ENCODE results near the gene SLCO2B1.

- TF ChIP-seq CTCF (IDR thresholded peaks at IDR 0.05; ENCODE audit: control extremely low read depth in 1 of 3, insufficient read depth in 1 of 3, low read depth in 1 of 3, low read length in 3 of 3) = no peak
- no peak for TF ChIP-seq POLR2A (IDR thresholded peaks at IDR 0.05; ENCODE audit: control extremely low read depth in 1 of 2, low read depth in 2 of 2, low read length in 2 of 2)
Measured at GRCh38 chr11:75107187-75107586, 43.7 kb upstream of the SLCO2B1 start.

All from H1 (cell line).